ENCODE measurements around the gene COL4A4. TPM values are rescaled to one million over a fixed set of nuclear protein-coding genes. Genes with fewer than 3 reads are reported as not detected.

COL4A4 gene
- total and polyA plus RNA-seq, 2 donors (not counting 1 experiment from before 2014, with no cell fraction given), result 6.2 to 30.2 TPM

GRCh38 chr2:226969417-226970080 lies 194.5 kb downstream of the COL4A4 start:
- POLR2A ChIA-PET, result interaction anchor here (2.5 kb wide), 1 partner anchor 170 kb away, joined by 9 read pairs; the partner anchor contains the start of gene IRS1
- Histone ChIP-seq H3K4me1 (ENCODE audit: control insufficient read depth in 2 of 2, insufficient read depth in 2 of 2, low read length in 2 of 2) (peaks cover 27 to 31% of the 10 kb centered on the region in 2 donors), H3K27me3 (replicated peaks in 1 of 4; ENCODE audit: control extremely low read depth in 1 of 4, control insufficient read depth in 3 of 4, insufficient read depth in 4 of 4, low read length in 3 of 4) (no peaks in the 10 kb centered on the region), H3K4me3 (ENCODE audit: control extremely low read depth in 1 of 5, extremely low read depth in 1 of 5, insufficient read depth in 1 of 5, low read depth in 2 of 5, low read length in 4 of 5) (peak overlapping the region in 2 of 5 experiments; percentile 7 to 66), H3K9me3 (ENCODE audit: control extremely low read depth in 1 of 3, control insufficient read depth in 2 of 3, insufficient read depth in 1 of 3, low read length in 2 of 3) (peaks cover 0 to 3% (median 0%) of the 10 kb centered on the region in 3 donors), H3K4me2 (replicated peaks; ENCODE audit: low read depth, low read length, poor library complexity, severe bottlenecking) (peak overlapping the region; percentile 74), H2AFZ (ENCODE audit: insufficient read depth, low read depth, low read length, poor library complexity, severe bottlenecking) (peak overlapping the region; percentile 76), H3K9ac (ENCODE audit: low read length) (peak overlapping the region; percentile 68), H3K36me3 (replicated peaks in 1 of 2; ENCODE audit: control extremely low read depth in 1 of 2, control insufficient read depth in 1 of 2, extremely low read depth in 1 of 2, insufficient read depth in 2 of 2, low read length in 1 of 2) (peaks cover 0 to 1% of the 10 kb centered on the region in 2 experiments), H3K79me2 (ENCODE audit: control insufficient read depth, insufficient read depth, low read length) (peaks cover 8% of the 10 kb centered on the region), H4K20me1 (ENCODE audit: control insufficient read depth, insufficient read depth, low read length, poor library complexity, severe bottlenecking) (no peaks in the 10 kb centered on the region), H3K27ac (ENCODE audit: low read length in 2 of 2) (peak overlapping the region; percentile 79 to 92)
- H3K4me1 Mint-ChIP-seq, result peaks cover 44% of the 10 kb centered on the region
- CTCF ChIA-PET, result interaction anchor here (0.7 to 1.4 kb wide), 3 partner anchors 59 to 170 kb away, joined by 4 to 6 read pairs (median 4); partner anchors contain the start of gene IRS1
- DNase-seq (no peak), ATAC-seq (ENCODE audit: low read depth) (no peak)
- H3K27me3 Mint-ChIP-seq, result no peaks in the 10 kb centered on the region
- no peaks in the 10 kb centered on the region for H3K9me3 Mint-ChIP-seq (ENCODE audit: insufficient read depth)
- intact Hi-C loops (cut with micrococcal nuclease), result no loop called here
- TF ChIP-seq EZH2 (IDR thresholded peaks at IDR 0.05; ENCODE audit: borderline replicate concordance, insufficient read depth, low read depth, low read length, poor library complexity, severe bottlenecking) (no peak), CTCF (IDR thresholded peaks at IDR 0.05) (no peak)
- WGBS (ENCODE audit: insufficient coverage), result no CpG with 5 or more reads among the region's 6 CpGs
- H3K4me3 Mint-ChIP-seq, result peak overlapping the region; percentile 88
- H3K27ac Mint-ChIP-seq, result peak overlapping the region; percentile 96

- Histone ChIP-seq H3K79me2 (ENCODE audit: control insufficient read depth, insufficient read depth, low read length) (peaks cover 10% of the 10 kb centered on the region), H3K27me3 (replicated peaks in 1 of 4; ENCODE audit: control extremely low read depth in 1 of 4, control insufficient read depth in 3 of 4, insufficient read depth in 4 of 4, low read length in 3 of 4) (no peaks in the 10 kb centered on the region), H3K4me2 (replicated peaks; ENCODE audit: low read depth, low read length, poor library complexity, severe bottlenecking) (no peak overlapping the region), H3K9ac (ENCODE audit: low read length) (no peak overlapping the region), H3K9me3 (ENCODE audit: control extremely low read depth in 1 of 3, control insufficient read depth in 2 of 3, insufficient read depth in 1 of 3, low read length in 2 of 3) (no peaks in the 10 kb centered on the region), H2AFZ (ENCODE audit: insufficient read depth, low read depth, low read length, poor library complexity, severe bottlenecking) (no peak overlapping the region), H3K4me1 (ENCODE audit: control insufficient read depth in 2 of 2, insufficient read depth in 2 of 2, low read length in 2 of 2) (peaks cover 11 to 12% of the 10 kb centered on the region in 2 donors), H3K36me3 (replicated peaks in 1 of 2; ENCODE audit: control extremely low read depth in 1 of 2, control insufficient read depth in 1 of 2, extremely low read depth in 1 of 2, insufficient read depth in 2 of 2, low read length in 1 of 2) (peaks cover 0 to 4% of the 10 kb centered on the region in 2 experiments), H3K27ac (ENCODE audit: low read length in 2 of 2) (no peak overlapping the region), H4K20me1 (ENCODE audit: control insufficient read depth, insufficient read depth, low read length, poor library complexity, severe bottlenecking) (no peaks in the 10 kb centered on the region), H3K4me3 (ENCODE audit: control extremely low read depth in 1 of 5, extremely low read depth in 1 of 5, insufficient read depth in 1 of 5, low read depth in 2 of 5, low read length in 4 of 5) (no peak overlapping the region)
- no peak for DNase-seq
- intact Hi-C loops (cut with micrococcal nuclease), result no loop called here
- ChIA-PET POLR2A (no interaction called here), CTCF (no interaction called here)
- TF ChIP-seq CTCF (IDR thresholded peaks at IDR 0.05) (no peak), EZH2 (IDR thresholded peaks at IDR 0.05; ENCODE audit: borderline replicate concordance, insufficient read depth, low read depth, low read length, poor library complexity, severe bottlenecking) (no peak)
- WGBS (ENCODE audit: insufficient coverage), result 100% methylated on average over 1 of the region's 1 CpG
- Mint-ChIP-seq H3K27ac (no peak overlapping the region), H3K4me3 (no peak overlapping the region), H3K27me3 (no peaks in the 10 kb centered on the region), H3K4me1 (peaks cover 17% of the 10 kb centered on the region), H3K9me3 (ENCODE audit: insufficient read depth) (no peaks in the 10 kb centered on the region)
- ATAC-seq (ENCODE audit: low read depth), result no peak
Measured at GRCh38 chr2:226965376-226965775, 198.6 kb downstream of the COL4A4 start.

Data from B cell (primary cell).